ENCODE data around the gene CENPU. TPM values are rescaled to one million over a fixed set of nuclear protein-coding genes. Genes with fewer than 3 reads are reported as not detected.
A peak's percentile ranks its signal among the peaks of the same experiment; 100 is the strongest.

Gene CENPU
- total and polyA plus RNA-seq, 10 of the 15 experiments (the other 5 are each of a cell fraction or from before 2014, with no cell fraction given): 26.6 to 90.8 (median 53.8) TPM

DNA sequence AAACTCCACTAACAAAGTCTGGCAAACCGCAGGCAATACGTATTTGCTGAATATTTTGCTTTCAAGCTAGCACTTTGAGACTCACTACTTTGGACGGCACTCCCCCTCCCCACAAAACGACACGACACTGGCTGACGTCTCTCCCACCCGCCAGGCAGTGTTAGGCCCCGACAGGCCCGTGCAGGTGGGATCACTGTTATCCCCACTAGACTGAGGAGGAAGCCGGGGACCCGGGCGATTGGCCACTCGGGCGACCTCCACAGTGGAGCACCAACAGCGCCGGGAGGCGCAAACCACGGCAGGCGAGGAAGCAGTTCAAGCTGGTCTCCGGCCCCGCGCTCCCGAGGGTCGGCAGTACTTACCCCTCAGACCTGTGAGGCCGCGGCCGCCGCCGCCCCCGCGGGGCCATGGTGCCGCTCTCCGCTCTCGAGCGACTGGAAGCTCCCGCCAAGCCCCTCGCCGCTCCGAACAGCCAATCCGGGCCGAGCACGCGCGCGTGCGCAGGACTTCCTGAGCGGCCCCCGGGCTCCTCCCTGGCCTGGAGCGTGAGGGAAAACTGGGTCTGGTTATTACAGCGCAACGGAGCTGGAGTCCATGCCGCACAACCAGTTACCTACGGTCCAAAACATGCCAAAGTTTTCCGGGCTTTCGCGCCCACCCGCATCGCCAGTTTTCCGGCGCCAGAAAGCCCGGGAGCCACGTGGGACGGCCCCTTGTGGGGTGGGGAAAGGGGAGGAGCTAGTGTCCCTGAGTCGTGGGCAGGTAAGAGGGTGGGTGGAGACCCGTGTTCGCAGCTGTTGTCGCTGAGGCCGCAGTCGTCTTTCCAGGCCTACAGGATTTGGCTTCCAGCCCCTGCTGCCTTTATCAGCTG, at the start of gene CENPU (continued):
- TF ChIP-seq PRDM15 (CRISPR knock-in tag; IDR thresholded peaks at IDR 0.05) (no peak), BHLHE40 (IDR thresholded peaks at IDR 0.05; ENCODE audit: borderline replicate concordance in 1 of 2, low read depth in 2 of 2, low read length in 1 of 2) (peak in 1 of 2 experiments; percentile 83; a peak in 2 of 4 replicates), NR2F1 (conservative IDR thresholded peaks at IDR 0.05) (peak; percentile 72), MEF2B (IDR thresholded peaks at IDR 0.05; ENCODE audit: partially characterized antibody, poor library complexity, severe bottlenecking) (peak; percentile 50), STAT1 (conservative IDR thresholded peaks at IDR 0.05) (peak; percentile 97; the same call in 1 of the 2 replicates), ETV6 (conservative IDR thresholded peaks at IDR 0.05 in 1 of 2, IDR thresholded peaks at IDR 0.05 in 1 of 2; ENCODE audit: borderline replicate concordance in 1 of 2, low read depth in 1 of 2) (peak in 1 of 2 experiments; percentile 64; a peak in 1 of 4 replicates), POLR2A (IDR thresholded peaks at IDR 0.05; ENCODE audit: low read depth, low read length) (peak; percentile 91), FOXM1 (IDR thresholded peaks at IDR 0.05; ENCODE audit: low read depth, low read length) (peak; percentile 88; the same call in 1 of the 2 replicates), SRF (IDR thresholded peaks at IDR 0.05; ENCODE audit: low read depth in 2 of 2, low read length in 2 of 2) (no peak), KLF5 (IDR thresholded peaks at IDR 0.05; ENCODE audit: partially characterized antibody) (peak; percentile 97), TBL1XR1 (IDR thresholded peaks at IDR 0.05; ENCODE audit: low read depth, low read length) (0 out of 2 replicates have a peak, but pooled peaks have one; percentile 69), RUNX3 (IDR thresholded peaks at IDR 0.05; ENCODE audit: low read length) (peak; percentile 86), MTA3 (IDR thresholded peaks at IDR 0.05; ENCODE audit: borderline replicate concordance, low read length) (no peak), CHD1 (IDR thresholded peaks at IDR 0.05; ENCODE audit: low read depth, low read length) (no peak), EGR1 (IDR thresholded peaks at IDR 0.05; ENCODE audit: borderline replicate concordance in 1 of 2, low read depth in 2 of 2, low read length in 2 of 2) (peak; percentile 15 to 89), RFX5 (IDR thresholded peaks at IDR 0.05; ENCODE audit: low read depth, low read length) (peak; percentile 72; the same call in 1 of the 2 replicates), RELA (IDR thresholded peaks at IDR 0.05; ENCODE audit: borderline replicate concordance, partially characterized antibody) (peak; percentile 95), NFYB (IDR thresholded peaks at IDR 0.05; ENCODE audit: insufficient read depth, low read depth, low read length) (peak; percentile 79; the same call in 1 of the 2 replicates)
- TF ChIP-seq, protein P1, sequence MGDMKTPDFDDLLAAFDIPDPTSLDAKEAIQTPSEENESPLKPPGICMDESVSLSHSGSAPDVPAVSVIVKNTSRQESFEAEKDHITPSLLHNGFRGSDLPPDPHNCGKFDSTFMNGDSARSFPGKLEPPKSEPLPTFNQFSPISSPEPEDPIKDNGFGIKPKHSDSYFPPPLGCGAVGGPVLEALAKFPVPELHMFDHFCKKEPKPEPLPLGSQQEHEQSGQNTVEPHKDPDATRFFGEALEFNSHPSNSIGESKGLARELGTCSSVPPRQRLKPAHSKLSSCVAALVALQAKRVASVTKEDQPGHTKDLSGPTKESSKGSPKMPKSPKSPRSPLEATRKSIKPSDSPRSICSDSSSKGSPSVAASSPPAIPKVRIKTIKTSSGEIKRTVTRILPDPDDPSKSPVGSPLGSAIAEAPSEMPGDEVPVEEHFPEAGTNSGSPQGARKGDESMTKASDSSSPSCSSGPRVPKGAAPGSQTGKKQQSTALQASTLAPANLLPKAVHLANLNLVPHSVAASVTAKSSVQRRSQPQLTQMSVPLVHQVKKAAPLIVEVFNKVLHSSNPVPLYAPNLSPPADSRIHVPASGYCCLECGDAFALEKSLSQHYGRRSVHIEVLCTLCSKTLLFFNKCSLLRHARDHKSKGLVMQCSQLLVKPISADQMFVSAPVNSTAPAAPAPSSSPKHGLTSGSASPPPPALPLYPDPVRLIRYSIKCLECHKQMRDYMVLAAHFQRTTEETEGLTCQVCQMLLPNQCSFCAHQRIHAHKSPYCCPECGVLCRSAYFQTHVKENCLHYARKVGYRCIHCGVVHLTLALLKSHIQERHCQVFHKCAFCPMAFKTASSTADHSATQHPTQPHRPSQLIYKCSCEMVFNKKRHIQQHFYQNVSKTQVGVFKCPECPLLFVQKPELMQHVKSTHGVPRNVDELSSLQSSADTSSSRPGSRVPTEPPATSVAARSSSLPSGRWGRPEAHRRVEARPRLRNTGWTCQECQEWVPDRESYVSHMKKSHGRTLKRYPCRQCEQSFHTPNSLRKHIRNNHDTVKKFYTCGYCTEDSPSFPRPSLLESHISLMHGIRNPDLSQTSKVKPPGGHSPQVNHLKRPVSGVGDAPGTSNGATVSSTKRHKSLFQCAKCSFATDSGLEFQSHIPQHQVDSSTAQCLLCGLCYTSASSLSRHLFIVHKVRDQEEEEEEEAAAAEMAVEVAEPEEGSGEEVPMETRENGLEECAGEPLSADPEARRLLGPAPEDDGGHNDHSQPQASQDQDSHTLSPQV (IDR thresholded peaks at IDR 0.05): no peak
- TF ChIP-seq, protein P2, sequence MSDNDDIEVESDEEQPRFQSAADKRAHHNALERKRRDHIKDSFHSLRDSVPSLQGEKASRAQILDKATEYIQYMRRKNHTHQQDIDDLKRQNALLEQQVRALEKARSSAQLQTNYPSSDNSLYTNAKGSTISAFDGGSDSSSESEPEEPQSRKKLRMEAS (IDR thresholded peaks at IDR 0.05; ENCODE audit: low read depth, low read length): peak; percentile 85
